GM12878 (cell line): ENCODE results near the gene RAMP1. TPM values are rescaled to one million over a fixed set of nuclear protein-coding genes. Genes with fewer than 3 reads are reported as not detected.

Experiments used
- BCL11A ChIP-seq: IDR thresholded peaks from 2 replicates; pipeline ENCODE4 v1.6.1; 2011; ENCODE audit warnings: low read depth, low read length
- HCFC1 ChIP-seq: fragments of 150-350 bp; IDR thresholded peaks from 2 replicates; pipeline ENCODE4 v1.6.1; 2014; ENCODE audit warnings: low read length
- HDAC2 ChIP-seq: fragments of 200-600 bp; sonication (generic); IDR thresholded peaks from 2 replicates; pipeline ENCODE4 v1.6.1; 2017
- MXI1 ChIP-seq: fragments of 150-350 bp; IDR thresholded peaks from 2 replicates; pipeline ENCODE4 v1.6.1; 2011; ENCODE audit warnings: low read depth, mild to moderate bottlenecking, inconsistent platforms, low read length, improper control_type of control experiment
- MYC ChIP-seq: IDR thresholded peaks from 2 replicates; pipeline ENCODE4 v1.6.1; 2011; ENCODE audit warnings: mild to moderate bottlenecking, low read length, moderate library complexity, inconsistent platforms; ENCODE audit not compliant: insufficient read depth, insufficient replicate concordance, insufficient read length, severe bottlenecking
- POU2F2 ChIP-seq: IDR thresholded peaks from 3 replicates; pipeline ENCODE4 v1.6.1; 2011; ENCODE audit warnings: low read depth, mild to moderate bottlenecking, low read length, borderline replicate concordance
- RUNX3 ChIP-seq: IDR thresholded peaks from 2 replicates; pipeline ENCODE4 v1.6.1; 2012; ENCODE audit warnings: low read length, inconsistent platforms
- SMARCA5 ChIP-seq: fragments of 450-650 bp; IDR thresholded peaks from 2 replicates; pipeline ENCODE4 v1.6.1; 2017; ENCODE audit warnings: mild to moderate bottlenecking
- SMC3 ChIP-seq: IDR thresholded peaks from 2 replicates; pipeline ENCODE4 v1.6.1; 2011; ENCODE audit warnings: low read length, improper control_type of control experiment, borderline replicate concordance
- STAT1 ChIP-seq: fragments of 450-650 bp; conservative IDR thresholded peaks from 2 replicates; pipeline ENCODE4 v1.6.1; 2014; ENCODE audit warnings: antibody characterized with exemption, mild to moderate bottlenecking
- TARDBP ChIP-seq: IDR thresholded peaks from 2 replicates; pipeline ENCODE4 v1.6.1; 2016; ENCODE audit warnings: borderline replicate concordance
- TBL1XR1 ChIP-seq: IDR thresholded peaks from 2 replicates; pipeline ENCODE4 v1.6.1; 2012; ENCODE audit warnings: low read depth, low read length, improper control_type of control experiment
- ZNF207 ChIP-seq: fragments of 450-650 bp; IDR thresholded peaks from 2 replicates; pipeline ENCODE4 v1.6.1; 2014; ENCODE audit warnings: antibody characterized with exemption, mild to moderate bottlenecking, borderline replicate concordance
- polyA plus RNA-seq, 11 experiments: library from polyadenylated mRNA; depleted of rRNA in 4 of 11; unstranded in 6 of 11; stranded (reverse) in 5 of 11; fragments of >200 nt; fragmentation: Nextera tagmentation in 4 of 11; fragmentation: Illumina TruSeq in 1 of 11; extraction: Ambion mirVana in 4 of 11; extraction: Trizol in 1 of 11; gene quantifications; 1 replicate in 1 of 11; 2 replicates in 10 of 11; pipeline versions ENCODE4 v1.2.1 to v1.2.3, GENCODE V29; 2011 to 2016; ENCODE audit warnings: inconsistent platforms in 2 of 11, missing spikeins in 2 of 11, low read depth in 1 of 11
- total RNA-seq, 4 experiments: library from RNA; depleted of rRNA in 3 of 4; stranded (reverse); fragments of >200 nt in 3 of 4; fragmentation: Illumina TruSeq in 1 of 4; extraction: Trizol in 1 of 4; gene quantifications; 2 replicates each; pipeline versions ENCODE4 v1.2.1 to v1.2.3, GENCODE V29; 2013 to 2021
- TF ChIP-seq, protein P1 (sequence below): IDR thresholded peaks from 2 replicates; pipeline ENCODE4 v1.6.1; 2011; ENCODE audit warnings: low read depth, low read length, improper control_type of control experiment, borderline replicate concordance
- TF ChIP-seq, protein P2 (sequence below): fragments of 450-650 bp; IDR thresholded peaks from 2 replicates; pipeline ENCODE4 v1.6.1; 2017; ENCODE audit warnings: mild to moderate bottlenecking
- TF ChIP-seq, protein P3 (sequence below): fragments of 450-650 bp; IDR thresholded peaks from 2 replicates; pipeline ENCODE4 v1.6.1; 2016; ENCODE audit warnings: mild to moderate bottlenecking
- TF ChIP-seq, protein P4 (sequence below): fragments of 450-650 bp; formaldehyde crosslinking; IDR thresholded peaks from 2 replicates; pipeline ENCODE4 v1.4.0; 2022; ENCODE audit warnings: mild to moderate bottlenecking, moderate library complexity

Gene RAMP1
- total and polyA plus RNA-seq, 10 of the 15 experiments (the other 5 are each of a cell fraction or from before 2014, with no cell fraction given): 0.11 to 0.19 (median 0.12) TPM; not detected in 7

DNA sequence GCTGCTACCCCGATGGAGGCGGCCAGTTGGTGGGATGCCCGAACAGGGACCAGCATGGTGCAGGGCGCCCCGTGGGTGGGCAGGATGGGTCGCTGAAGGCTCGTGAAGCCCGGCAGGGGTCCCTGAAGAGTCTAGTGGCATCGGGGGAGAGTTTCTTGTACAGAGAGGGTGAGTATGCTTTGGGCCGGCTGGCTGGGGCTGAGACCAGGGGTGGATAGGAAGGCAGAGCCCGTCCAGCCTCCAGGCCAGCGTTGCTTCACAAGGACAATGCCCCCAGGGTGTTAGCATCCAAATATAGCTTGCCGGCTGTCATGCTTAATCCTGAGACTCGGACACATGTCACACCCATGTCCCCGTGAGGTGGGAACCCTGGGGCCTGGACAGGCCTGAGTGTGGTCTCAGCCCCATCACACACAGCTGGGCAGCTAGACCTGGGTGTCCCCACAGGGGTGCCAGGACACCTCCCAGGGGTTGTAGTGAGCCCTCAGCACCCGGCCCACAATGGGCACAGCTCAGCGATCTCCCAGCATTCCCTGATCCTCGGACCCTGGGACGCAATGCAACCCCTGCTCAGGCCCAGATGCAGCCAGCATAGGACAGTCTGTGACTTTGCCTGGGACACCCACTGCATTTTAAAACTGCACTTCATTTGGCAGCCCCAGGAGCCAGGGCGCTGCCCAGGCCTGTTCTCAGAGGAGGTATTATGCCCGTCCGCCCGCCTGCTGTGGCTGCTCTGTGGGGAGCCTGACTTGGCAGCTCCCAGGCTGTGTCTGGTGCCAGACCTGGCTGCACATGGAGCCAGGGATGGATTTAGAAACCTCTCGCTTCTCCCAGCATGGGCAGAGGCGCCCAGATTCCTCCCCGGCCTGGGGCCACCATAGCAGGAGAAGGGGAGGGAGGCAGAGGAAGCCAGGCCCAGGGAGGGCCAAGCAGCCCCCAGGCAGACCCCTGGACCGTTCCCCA is 36.4 kb downstream of the RAMP1 start (continued):
- no peak for TF ChIP-seq RUNX3
- TF ChIP-seq, protein P1, sequence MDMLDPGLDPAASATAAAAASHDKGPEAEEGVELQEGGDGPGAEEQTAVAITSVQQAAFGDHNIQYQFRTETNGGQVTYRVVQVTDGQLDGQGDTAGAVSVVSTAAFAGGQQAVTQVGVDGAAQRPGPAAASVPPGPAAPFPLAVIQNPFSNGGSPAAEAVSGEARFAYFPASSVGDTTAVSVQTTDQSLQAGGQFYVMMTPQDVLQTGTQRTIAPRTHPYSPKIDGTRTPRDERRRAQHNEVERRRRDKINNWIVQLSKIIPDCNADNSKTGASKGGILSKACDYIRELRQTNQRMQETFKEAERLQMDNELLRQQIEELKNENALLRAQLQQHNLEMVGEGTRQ: no peak
- no peak for TF ChIP-seq TBL1XR1
- no peak for TF ChIP-seq HCFC1
- TF ChIP-seq, protein P2, sequence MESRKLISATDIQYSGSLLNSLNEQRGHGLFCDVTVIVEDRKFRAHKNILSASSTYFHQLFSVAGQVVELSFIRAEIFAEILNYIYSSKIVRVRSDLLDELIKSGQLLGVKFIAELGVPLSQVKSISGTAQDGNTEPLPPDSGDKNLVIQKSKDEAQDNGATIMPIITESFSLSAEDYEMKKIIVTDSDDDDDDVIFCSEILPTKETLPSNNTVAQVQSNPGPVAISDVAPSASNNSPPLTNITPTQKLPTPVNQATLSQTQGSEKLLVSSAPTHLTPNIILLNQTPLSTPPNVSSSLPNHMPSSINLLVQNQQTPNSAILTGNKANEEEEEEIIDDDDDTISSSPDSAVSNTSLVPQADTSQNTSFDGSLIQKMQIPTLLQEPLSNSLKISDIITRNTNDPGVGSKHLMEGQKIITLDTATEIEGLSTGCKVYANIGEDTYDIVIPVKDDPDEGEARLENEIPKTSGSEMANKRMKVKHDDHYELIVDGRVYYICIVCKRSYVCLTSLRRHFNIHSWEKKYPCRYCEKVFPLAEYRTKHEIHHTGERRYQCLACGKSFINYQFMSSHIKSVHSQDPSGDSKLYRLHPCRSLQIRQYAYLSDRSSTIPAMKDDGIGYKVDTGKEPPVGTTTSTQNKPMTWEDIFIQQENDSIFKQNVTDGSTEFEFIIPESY: no peak
- TF ChIP-seq MXI1: no peak
- TF ChIP-seq HDAC2: no peak
- no peak for TF ChIP-seq STAT1
- TF ChIP-seq POU2F2: no peak
- TF ChIP-seq SMC3: no peak
- TF ChIP-seq SMARCA5: no peak
- TF ChIP-seq, protein P3, sequence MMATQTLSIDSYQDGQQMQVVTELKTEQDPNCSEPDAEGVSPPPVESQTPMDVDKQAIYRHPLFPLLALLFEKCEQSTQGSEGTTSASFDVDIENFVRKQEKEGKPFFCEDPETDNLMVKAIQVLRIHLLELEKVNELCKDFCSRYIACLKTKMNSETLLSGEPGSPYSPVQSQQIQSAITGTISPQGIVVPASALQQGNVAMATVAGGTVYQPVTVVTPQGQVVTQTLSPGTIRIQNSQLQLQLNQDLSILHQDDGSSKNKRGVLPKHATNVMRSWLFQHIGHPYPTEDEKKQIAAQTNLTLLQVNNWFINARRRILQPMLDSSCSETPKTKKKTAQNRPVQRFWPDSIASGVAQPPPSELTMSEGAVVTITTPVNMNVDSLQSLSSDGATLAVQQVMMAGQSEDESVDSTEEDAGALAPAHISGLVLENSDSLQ: no peak
- no peak for TF ChIP-seq ZNF207
- TF ChIP-seq BCL11A: no peak
- TF ChIP-seq, protein P4, sequence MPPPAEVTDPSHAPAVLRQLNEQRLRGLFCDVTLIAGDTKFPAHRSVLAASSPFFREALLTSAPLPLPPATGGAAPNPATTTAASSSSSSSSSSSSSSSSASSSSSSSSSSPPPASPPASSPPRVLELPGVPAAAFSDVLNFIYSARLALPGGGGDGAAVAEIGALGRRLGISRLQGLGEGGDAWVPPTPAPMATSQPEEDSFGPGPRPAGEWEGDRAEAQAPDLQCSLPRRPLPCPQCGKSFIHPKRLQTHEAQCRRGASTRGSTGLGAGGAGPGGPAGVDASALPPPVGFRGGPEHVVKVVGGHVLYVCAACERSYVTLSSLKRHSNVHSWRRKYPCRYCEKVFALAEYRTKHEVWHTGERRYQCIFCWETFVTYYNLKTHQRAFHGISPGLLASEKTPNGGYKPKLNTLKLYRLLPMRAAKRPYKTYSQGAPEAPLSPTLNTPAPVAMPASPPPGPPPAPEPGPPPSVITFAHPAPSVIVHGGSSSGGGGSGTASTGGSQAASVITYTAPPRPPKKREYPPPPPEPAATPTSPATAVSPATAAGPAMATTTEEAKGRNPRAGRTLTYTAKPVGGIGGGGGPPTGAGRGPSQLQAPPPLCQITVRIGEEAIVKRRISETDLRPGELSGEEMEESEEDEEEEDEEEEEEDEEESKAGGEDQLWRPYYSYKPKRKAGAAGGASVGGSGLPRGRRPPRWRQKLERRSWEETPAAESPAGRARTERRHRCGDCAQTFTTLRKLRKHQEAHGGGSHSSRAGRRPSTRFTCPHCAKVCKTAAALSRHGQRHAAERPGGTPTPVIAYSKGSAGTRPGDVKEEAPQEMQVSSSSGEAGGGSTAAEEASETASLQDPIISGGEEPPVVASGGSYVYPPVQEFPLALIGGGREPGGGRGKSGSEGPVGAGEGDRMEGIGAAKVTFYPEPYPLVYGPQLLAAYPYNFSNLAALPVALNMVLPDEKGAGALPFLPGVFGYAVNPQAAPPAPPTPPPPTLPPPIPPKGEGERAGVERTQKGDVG (CRISPR knock-in tag): no peak
- TF ChIP-seq MYC: no peak
- TF ChIP-seq TARDBP: no peak
